Stimulated activated memory B cell treated with anti-CD40 and anti-IgM and Interleukin-4, amounts not matched to agents 10 μg/mL and 1 μg/mL and 100 μg/mL, for 72 hours (primary cell): Measurements from ENCODE around the gene FAM163B.

Experiments
- ATAC-seq: fragments of 150-1000 bp; cut with Tn5 transposase; 2 replicates; pipeline ENCODE4 v1.10.0; 2021
- H3K27ac Mint-ChIP-seq: one replicate; pipeline ENCODE4 v1.8.0; 2022; ENCODE audit warnings: mild to moderate bottlenecking, mixed read lengths
- H3K27me3 Mint-ChIP-seq: one replicate; pipeline ENCODE4 v1.8.0; 2022; ENCODE audit warnings: mixed read lengths
- H3K36me3 Mint-ChIP-seq: one replicate; pipeline ENCODE4 v1.8.0; 2022; ENCODE audit warnings: mixed read lengths
- H3K4me1 Mint-ChIP-seq: one replicate; pipeline ENCODE4 v1.8.0; 2022; ENCODE audit warnings: mixed read lengths
- H3K4me3 Mint-ChIP-seq: one replicate; pipeline ENCODE4 v1.8.0; 2022; ENCODE audit warnings: mild to moderate bottlenecking, moderate library complexity, mixed read lengths
- H3K9me3 Mint-ChIP-seq: one replicate; pipeline ENCODE4 v1.8.0; 2022; ENCODE audit warnings: mixed read lengths

The FAM163B gene

GRCh38 chr9:133587051-133587450 lies 22.1 kb downstream of the FAM163B start:
- no peaks in the 10 kb centered on the region for H3K36me3 Mint-ChIP-seq
- no peak overlapping the region for H3K4me3 Mint-ChIP-seq
- peaks cover 4% of the 10 kb centered on the region for H3K9me3 Mint-ChIP-seq
- no peak for ATAC-seq
- peaks cover 24% of the 10 kb centered on the region for H3K4me1 Mint-ChIP-seq
- no peak overlapping the region for H3K27ac Mint-ChIP-seq
- H3K27me3 Mint-ChIP-seq, result peaks cover 65% of the 10 kb centered on the region

- Mint-ChIP-seq H3K27me3 (peaks cover 67% of the 10 kb centered on the region), H3K4me3 (no peak overlapping the region), H3K27ac (no peak overlapping the region), H3K4me1 (peaks cover 24% of the 10 kb centered on the region), H3K36me3 (no peaks in the 10 kb centered on the region), H3K9me3 (peaks cover 4% of the 10 kb centered on the region)
- ATAC-seq, result no peak
These were observed 23.5 kb downstream of the FAM163B start for GRCh38 chr9:133585481-133586351.

GRCh38 chr9:133584559-133585476 lies 24.4 kb downstream of the FAM163B start:
- H3K4me3 Mint-ChIP-seq, result no peak overlapping the region
- H3K27ac Mint-ChIP-seq, result no peak overlapping the region
- H3K36me3 Mint-ChIP-seq, result no peaks in the 10 kb centered on the region
- peaks cover 4% of the 10 kb centered on the region for H3K9me3 Mint-ChIP-seq
- ATAC-seq, result no peak
- H3K4me1 Mint-ChIP-seq, result peaks cover 30% of the 10 kb centered on the region
- peaks cover 76% of the 10 kb centered on the region for H3K27me3 Mint-ChIP-seq

GRCh38 chr9:133584167-133584558 lies 25.0 kb downstream of the FAM163B start:
- no peaks in the 10 kb centered on the region for H3K36me3 Mint-ChIP-seq
- H3K4me3 Mint-ChIP-seq, result no peak overlapping the region
- ATAC-seq, result no peak
- H3K27ac Mint-ChIP-seq, result no peak overlapping the region
- H3K27me3 Mint-ChIP-seq, result peaks cover 82% of the 10 kb centered on the region
- H3K4me1 Mint-ChIP-seq, result peaks cover 31% of the 10 kb centered on the region
- H3K9me3 Mint-ChIP-seq, result peaks cover 4% of the 10 kb centered on the region

- peaks cover 4% of the 10 kb centered on the region for H3K9me3 Mint-ChIP-seq
These were observed 25.6 kb downstream of the FAM163B start for GRCh38 chr9:133583586-133583985.

GRCh38 chr9:133583111-133583510 lies 26.1 kb downstream of the FAM163B start:
- peaks cover 93% of the 10 kb centered on the region for H3K27me3 Mint-ChIP-seq
- H3K27ac Mint-ChIP-seq, result no peak overlapping the region
- no peak overlapping the region for H3K4me3 Mint-ChIP-seq
- H3K36me3 Mint-ChIP-seq, result no peaks in the 10 kb centered on the region
- H3K4me1 Mint-ChIP-seq, result peaks cover 36% of the 10 kb centered on the region
- no peaks in the 10 kb centered on the region for H3K9me3 Mint-ChIP-seq
- ATAC-seq, result no peak

More at GRCh38 chr9:133583586-133583985, 25.6 kb downstream of the FAM163B start:
- peaks cover 88% of the 10 kb centered on the region for H3K27me3 Mint-ChIP-seq
- H3K4me1 Mint-ChIP-seq, result peaks cover 31% of the 10 kb centered on the region
- no peaks in the 10 kb centered on the region for H3K36me3 Mint-ChIP-seq
- no peak overlapping the region for H3K4me3 Mint-ChIP-seq
- no peak for ATAC-seq
- H3K27ac Mint-ChIP-seq, result no peak overlapping the region

GRCh38 chr9:133582501-133583045 lies 26.6 kb downstream of the FAM163B start:
- no peak for ATAC-seq
- peaks cover 41% of the 10 kb centered on the region for H3K4me1 Mint-ChIP-seq
- peaks cover 98% of the 10 kb centered on the region for H3K27me3 Mint-ChIP-seq
- H3K4me3 Mint-ChIP-seq, result no peak overlapping the region
- H3K9me3 Mint-ChIP-seq, result no peaks in the 10 kb centered on the region
- no peak overlapping the region for H3K27ac Mint-ChIP-seq
- no peaks in the 10 kb centered on the region for H3K36me3 Mint-ChIP-seq

- H3K9me3 Mint-ChIP-seq, result no peaks in the 10 kb centered on the region
- no peak overlapping the region for H3K27ac Mint-ChIP-seq
- no peaks in the 10 kb centered on the region for H3K36me3 Mint-ChIP-seq
- no peak for ATAC-seq
- H3K4me3 Mint-ChIP-seq, result no peak overlapping the region
- H3K27me3 Mint-ChIP-seq, result peaks cover 100% of the 10 kb centered on the region
- peaks cover 47% of the 10 kb centered on the region for H3K4me1 Mint-ChIP-seq
These were observed 27.5 kb downstream of the FAM163B start for GRCh38 chr9:133581513-133582343.

GRCh38 chr9:133581011-133581410 lies 28.2 kb downstream of the FAM163B start:
- ATAC-seq, result no peak
- H3K9me3 Mint-ChIP-seq, result no peaks in the 10 kb centered on the region
- peaks cover 100% of the 10 kb centered on the region for H3K27me3 Mint-ChIP-seq
- H3K4me1 Mint-ChIP-seq, result peaks cover 50% of the 10 kb centered on the region
- no peak overlapping the region for H3K27ac Mint-ChIP-seq
- H3K36me3 Mint-ChIP-seq, result no peaks in the 10 kb centered on the region
- H3K4me3 Mint-ChIP-seq, result no peak overlapping the region

GRCh38 chr9:133580419-133580738 lies 28.8 kb downstream of the FAM163B start:
- peaks cover 100% of the 10 kb centered on the region for H3K27me3 Mint-ChIP-seq

GRCh38 chr9:133579601-133580418 lies 29.4 kb downstream of the FAM163B start:
- Mint-ChIP-seq H3K4me3 (no peak overlapping the region), H3K9me3 (no peaks in the 10 kb centered on the region), H3K36me3 (no peaks in the 10 kb centered on the region), H3K4me1 (peaks cover 45% of the 10 kb centered on the region), H3K27me3 (peaks cover 100% of the 10 kb centered on the region), H3K27ac (no peak overlapping the region)
- peak; percentile 26 for ATAC-seq

More at GRCh38 chr9:133580419-133580738, 28.8 kb downstream of the FAM163B start:
- Mint-ChIP-seq H3K4me1 (peaks cover 49% of the 10 kb centered on the region), H3K4me3 (no peak overlapping the region), H3K27ac (no peak overlapping the region), H3K36me3 (no peaks in the 10 kb centered on the region), H3K9me3 (no peaks in the 10 kb centered on the region)
- ATAC-seq, result no peak

GRCh38 chr9:133578524-133579441 lies 30.4 kb downstream of the FAM163B start:
- peaks cover 100% of the 10 kb centered on the region for H3K27me3 Mint-ChIP-seq
- H3K27ac Mint-ChIP-seq, result no peak overlapping the region
- no peaks in the 10 kb centered on the region for H3K36me3 Mint-ChIP-seq
- ATAC-seq, result no peak
- no peak overlapping the region for H3K4me3 Mint-ChIP-seq
- no peaks in the 10 kb centered on the region for H3K9me3 Mint-ChIP-seq
- peaks cover 35% of the 10 kb centered on the region for H3K4me1 Mint-ChIP-seq

GRCh38 chr9:133577737-133578112 lies 31.5 kb downstream of the FAM163B start:
- Mint-ChIP-seq H3K4me3 (no peak overlapping the region), H3K27me3 (peaks cover 100% of the 10 kb centered on the region), H3K9me3 (no peaks in the 10 kb centered on the region), H3K36me3 (no peaks in the 10 kb centered on the region), H3K27ac (no peak overlapping the region), H3K4me1 (peaks cover 35% of the 10 kb centered on the region)
- ATAC-seq, result no peak
